ENCODE measurements around the gene ENG.

DNA sequence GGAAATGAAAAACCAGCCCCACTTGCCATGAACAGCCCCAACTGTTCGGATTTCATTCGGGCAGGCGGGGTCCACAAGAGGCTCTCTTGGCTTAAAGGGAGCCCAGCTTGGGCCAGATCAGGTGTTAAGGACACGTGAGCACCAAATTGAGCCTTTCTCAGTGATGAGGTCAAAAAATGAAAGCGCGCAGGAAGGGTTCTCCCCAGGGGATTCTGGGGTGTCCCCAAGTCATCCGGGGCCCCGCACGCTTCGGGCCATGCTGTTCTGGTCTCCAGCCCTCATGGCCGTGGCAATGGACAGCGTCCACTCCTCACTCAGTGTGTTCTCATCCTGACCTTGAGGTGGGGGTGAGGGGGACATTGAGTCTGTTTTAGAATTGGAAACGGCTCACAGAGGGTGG is 12.1 kb upstream of the ENG start:
- no peak for TF ChIP-seq POLR2AphosphoS5 (IDR thresholded peaks at IDR 0.05; ENCODE audit: low read depth, low read length)
- no peak for TF ChIP-seq POLR2A (IDR thresholded peaks at IDR 0.05; ENCODE audit: low read depth, low read length)
